HG03520 (cell line): ENCODE data around the gene SYT6.

Experiments used
- ATAC-seq: cut with Tn5 transposase; IDR thresholded peaks from one replicate; pipeline ENCODE4 v1.9.1; 2021; ENCODE audit warnings: mild to moderate bottlenecking, moderate library complexity; ENCODE audit not compliant: unreplicated experiment

Gene SYT6, protein sequence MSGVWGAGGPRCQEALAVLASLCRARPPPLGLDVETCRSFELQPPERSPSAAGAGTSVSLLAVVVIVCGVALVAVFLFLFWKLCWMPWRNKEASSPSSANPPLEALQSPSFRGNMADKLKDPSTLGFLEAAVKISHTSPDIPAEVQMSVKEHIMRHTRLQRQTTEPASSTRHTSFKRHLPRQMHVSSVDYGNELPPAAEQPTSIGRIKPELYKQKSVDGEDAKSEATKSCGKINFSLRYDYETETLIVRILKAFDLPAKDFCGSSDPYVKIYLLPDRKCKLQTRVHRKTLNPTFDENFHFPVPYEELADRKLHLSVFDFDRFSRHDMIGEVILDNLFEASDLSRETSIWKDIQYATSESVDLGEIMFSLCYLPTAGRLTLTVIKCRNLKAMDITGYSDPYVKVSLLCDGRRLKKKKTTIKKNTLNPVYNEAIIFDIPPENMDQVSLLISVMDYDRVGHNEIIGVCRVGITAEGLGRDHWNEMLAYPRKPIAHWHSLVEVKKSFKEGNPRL

DNA sequence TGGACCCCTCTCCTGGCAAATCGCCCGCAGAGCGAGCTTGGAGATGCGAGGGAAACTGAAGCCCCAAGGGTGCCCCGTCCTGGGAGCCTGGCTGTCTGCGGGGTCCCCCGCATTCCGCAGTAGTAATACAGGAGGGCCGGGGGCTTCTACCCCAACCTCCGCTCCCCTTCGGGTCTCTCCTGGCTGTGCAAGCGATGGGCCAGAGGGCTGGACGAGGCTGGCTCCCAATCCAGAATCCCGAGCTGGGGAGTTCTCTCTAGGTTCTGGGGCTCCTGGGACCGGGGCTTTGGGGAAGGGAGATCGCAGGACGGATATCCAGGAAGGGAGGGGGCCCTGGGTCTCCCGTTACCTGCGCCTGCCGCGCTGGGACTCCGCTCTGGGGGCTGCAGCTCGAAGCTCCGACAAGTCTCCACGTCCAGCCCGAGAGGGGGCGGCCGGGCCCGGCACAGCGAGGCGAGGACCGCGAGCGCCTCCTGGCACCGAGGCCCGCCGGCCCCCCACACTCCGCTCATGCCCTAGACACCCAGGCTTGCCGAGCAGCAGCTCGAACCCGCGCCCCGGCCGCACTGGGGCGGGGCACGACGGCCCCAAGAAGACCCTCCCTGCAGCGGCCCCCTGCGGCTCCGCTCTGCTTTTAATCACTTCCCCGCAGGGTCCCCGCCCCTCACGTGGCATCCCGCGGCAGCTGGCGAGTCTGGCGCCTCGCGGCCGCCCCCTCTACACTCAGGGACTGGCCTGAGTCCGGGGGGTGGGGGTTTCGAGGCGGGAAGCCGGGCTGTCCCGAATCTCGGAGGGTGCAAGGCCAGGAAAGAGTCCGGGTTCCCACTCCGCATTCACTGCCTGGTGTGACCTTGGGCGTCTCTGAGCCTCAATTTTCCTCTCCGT is at the start of gene SYT6:
Gene SYT6, minus strand, starts transcription at position 609 of the 885 bp plus-strand sequence. Its CDS starts 97 bp downstream, at position 512.
- ATAC-seq: no peak

DNA sequence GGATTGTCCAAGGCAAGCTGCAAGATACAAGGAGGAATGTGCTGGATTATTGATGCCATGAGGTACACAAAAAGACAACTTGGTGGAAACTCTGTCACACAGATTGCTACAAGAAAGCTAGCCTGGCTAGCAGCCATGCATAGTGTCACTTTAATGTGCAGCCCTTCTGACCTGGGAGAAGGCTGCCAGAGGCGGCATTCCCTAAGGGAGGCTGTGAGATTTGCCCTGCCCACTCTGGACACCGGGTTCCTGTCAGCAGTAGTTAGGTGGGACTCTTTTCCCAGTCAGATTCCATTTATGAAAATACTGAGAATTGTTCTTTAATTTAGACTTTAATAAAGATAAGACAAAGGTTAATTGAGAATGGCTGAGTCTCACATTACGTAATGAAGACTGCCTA is 47.8 kb upstream of the SYT6 start:
- ATAC-seq: no peak

GRCh38 chr1:114199017-114199594 is 45.4 kb upstream of the SYT6 start:
- no peak for ATAC-seq

GRCh38 chr1:114196992-114197907 is 43.6 kb upstream of the SYT6 start:
- no peak for ATAC-seq

GRCh38 chr1:114195819-114196218 is 42.1 kb upstream of the SYT6 start:
- no peak for ATAC-seq

GRCh38 chr1:114192328-114192727 is 38.7 kb upstream of the SYT6 start:
- no peak for ATAC-seq

GRCh38 chr1:114189398-114189797 is 35.7 kb upstream of the SYT6 start:
- ATAC-seq: no peak

DNA sequence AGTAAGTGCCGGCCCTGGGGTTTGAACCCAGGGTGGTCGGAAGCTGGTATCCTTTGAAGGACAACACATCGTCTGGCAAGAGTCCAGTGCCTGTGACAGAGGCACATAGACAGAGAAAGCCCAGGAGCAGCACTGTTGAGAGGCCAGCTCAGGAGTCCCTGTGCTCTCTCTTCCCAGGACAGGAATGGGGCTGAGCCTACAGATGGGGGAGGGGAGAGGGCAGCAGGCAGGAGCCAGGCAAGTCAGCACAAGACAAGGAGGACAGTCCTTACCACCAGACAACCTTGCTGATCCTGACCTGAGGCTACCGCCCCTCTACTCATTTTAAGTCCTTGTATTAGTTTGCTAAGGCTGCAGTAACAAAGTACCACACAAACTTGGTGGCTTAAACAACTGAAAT is 27.7 kb upstream of the SYT6 start:
- no peak for ATAC-seq

DNA sequence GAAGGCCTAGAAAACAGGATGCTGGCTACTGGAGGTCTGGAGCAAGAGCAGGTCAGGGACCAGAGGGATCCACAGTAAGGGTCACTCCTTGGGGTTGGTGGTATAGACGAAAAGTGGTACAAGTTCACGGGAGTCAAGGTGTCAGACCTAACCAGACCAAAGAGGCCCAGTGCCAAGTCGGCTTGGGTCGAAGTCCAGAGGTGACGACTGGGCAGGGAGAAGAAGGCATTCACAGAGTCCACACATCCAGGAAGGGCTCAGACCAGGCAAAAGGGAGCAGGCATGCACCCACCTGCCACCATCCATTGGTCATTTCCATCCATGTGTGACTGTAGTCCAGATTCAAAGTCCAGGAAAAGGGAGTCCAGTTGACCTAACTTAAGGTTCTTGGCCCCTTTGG is 27.1 kb upstream of the SYT6 start:
- no peak for ATAC-seq

GRCh38 chr1:114178936-114179335 is 25.3 kb upstream of the SYT6 start:
- ATAC-seq: no peak

GRCh38 chr1:114177282-114177681 is 23.6 kb upstream of the SYT6 start:
- ATAC-seq: no peak

- ATAC-seq: no peak
Observed at GRCh38 chr1:114176366-114176765, 22.7 kb upstream of the SYT6 start.

DNA sequence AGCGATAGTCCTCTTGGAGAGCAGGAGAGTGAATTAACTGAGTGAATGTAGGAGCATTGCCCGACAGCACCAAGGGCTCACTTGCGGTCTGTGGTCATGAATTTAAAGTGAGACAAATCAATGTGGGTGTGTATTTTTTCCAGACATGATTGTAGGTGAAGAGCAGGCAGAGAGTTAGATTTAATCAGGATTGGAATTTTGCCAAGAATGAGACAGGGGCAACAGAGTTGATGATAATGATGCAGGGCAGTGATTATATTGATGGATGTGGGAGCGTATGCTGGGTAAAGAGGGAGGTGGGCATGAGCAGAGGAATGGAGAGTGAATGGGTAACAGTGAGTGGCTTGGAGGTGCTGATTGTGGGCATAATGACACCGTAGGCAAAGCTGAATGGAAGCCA is 20.0 kb upstream of the SYT6 start:
- no peak for ATAC-seq

GRCh38 chr1:114169509-114169908 is 15.8 kb upstream of the SYT6 start:
- no peak for ATAC-seq

- ATAC-seq: no peak
Observed at GRCh38 chr1:114167226-114167625, 13.6 kb upstream of the SYT6 start.

GRCh38 chr1:114164840-114165543 is 11.3 kb upstream of the SYT6 start:
- no peak for ATAC-seq

DNA sequence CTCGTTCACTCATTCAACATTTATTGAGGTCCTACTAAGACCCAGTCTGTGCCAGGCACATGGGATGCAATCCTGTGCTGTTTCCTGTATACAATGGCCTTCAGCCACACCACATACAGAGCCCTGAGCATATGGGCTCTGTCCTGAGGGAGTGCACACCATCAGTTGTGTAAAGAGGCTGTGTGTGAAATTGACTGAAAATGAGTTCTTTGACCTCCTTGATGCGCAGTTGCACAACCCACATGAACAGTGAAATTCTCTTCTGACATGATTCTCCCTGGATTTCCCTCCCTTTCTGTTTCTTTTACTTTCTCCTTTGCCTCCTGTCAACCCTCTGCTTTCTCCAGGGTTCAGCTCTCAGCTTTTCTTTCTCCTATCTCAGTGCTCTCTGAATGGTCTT is 6.3 kb upstream of the SYT6 start:
- ATAC-seq: no peak

DNA sequence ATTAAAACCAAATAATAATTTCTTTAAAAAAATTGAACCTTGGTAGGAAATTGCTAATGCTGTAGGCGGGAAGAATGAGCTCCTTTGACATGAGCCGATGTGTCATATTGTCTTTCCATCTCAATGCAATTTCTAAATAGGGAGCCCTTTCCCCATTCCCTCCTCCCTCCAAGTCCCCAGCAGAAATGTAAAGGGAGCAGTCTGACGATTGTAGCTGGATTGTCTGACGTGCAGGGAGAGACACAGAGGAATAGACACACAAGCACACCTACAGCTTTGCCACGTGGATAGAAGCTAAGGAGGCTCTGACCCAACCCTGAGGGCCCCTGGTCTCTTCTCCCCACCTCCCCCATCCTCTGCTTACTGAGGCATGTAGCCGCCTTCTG is 3.6 kb upstream of the SYT6 start:
- ATAC-seq: no peak

- no peak for ATAC-seq
Observed at GRCh38 chr1:114156538-114157274, 3.0 kb upstream of the SYT6 start.
